GM21381 (cell line): ENCODE results near the gene RNF187.

Experiments used
- ATAC-seq: cut with Tn5 transposase; IDR thresholded peaks from one replicate; pipeline ENCODE4 v1.9.1; 2021; ENCODE audit warnings: mild to moderate bottlenecking, moderate library complexity; ENCODE audit not compliant: unreplicated experiment

Gene RNF187

GRCh38 chr1:228487336-228488124, at the start of gene RNF187:
RNF187 (plus strand) TSS chr1:228487382.
- ATAC-seq, result peak; percentile 60

GRCh38 chr1:228437424-228437962, 49.7 kb upstream of the RNF187 start:
- ATAC-seq, result no peak

GRCh38 chr1:228438266-228438665, 48.9 kb upstream of the RNF187 start:
- ATAC-seq, result no peak

GRCh38 chr1:228440761-228441500, 46.3 kb upstream of the RNF187 start:
- no peak for ATAC-seq

GRCh38 chr1:228443395-228443794, 43.8 kb upstream of the RNF187 start:
- no peak for ATAC-seq

GRCh38 chr1:228445490-228445842, 41.7 kb upstream of the RNF187 start:
- ATAC-seq, result no peak

- no peak for ATAC-seq
Observed at GRCh38 chr1:228445843-228446650, 41.1 kb upstream of the RNF187 start.

- ATAC-seq, result no peak
Observed at GRCh38 chr1:228446852-228447251, 40.3 kb upstream of the RNF187 start.

GRCh38 chr1:228448372-228448771, 38.8 kb upstream of the RNF187 start:
- ATAC-seq, result no peak

- ATAC-seq, result no peak
Observed at GRCh38 chr1:228450200-228450599, 37.0 kb upstream of the RNF187 start.

- ATAC-seq, result no peak
Observed at GRCh38 chr1:228452194-228453021, 34.8 kb upstream of the RNF187 start.

GRCh38 chr1:228453022-228453560, 34.1 kb upstream of the RNF187 start:
- ATAC-seq, result no peak

- no peak for ATAC-seq
Observed at GRCh38 chr1:228453614-228454013, 33.6 kb upstream of the RNF187 start.

GRCh38 chr1:228454238-228454637, 32.9 kb upstream of the RNF187 start:
- no peak for ATAC-seq

- no peak for ATAC-seq
Observed at GRCh38 chr1:228455715-228456114, 31.5 kb upstream of the RNF187 start.

- no peak for ATAC-seq
Observed at GRCh38 chr1:228456252-228457016, 30.7 kb upstream of the RNF187 start.

GRCh38 chr1:228457017-228457395, 30.2 kb upstream of the RNF187 start:
- peak; percentile 9 for ATAC-seq

GRCh38 chr1:228457396-228458176, 29.6 kb upstream of the RNF187 start:
- ATAC-seq, result peak; percentile 81
